IMR-90 (cell line): Measurements from ENCODE around the gene CARS2. TPM values are rescaled to one million over a fixed set of nuclear protein-coding genes. Genes with fewer than 3 reads are reported as not detected.

Experiments used
- ATAC-seq: fragments of 200-7000 bp; cut with Tn5 transposase; 2 replicates; pipeline ENCODE4 v1.9.1; 2020; ENCODE audit warnings: low read depth, mild to moderate bottlenecking, moderate library complexity
- BruUV-seq: library from RNA; stranded (reverse); fragments of 400-500 nt; replicated peaks from 2 replicates; lab custom pipeline; 2021; lab: Mats Ljungman, UMichigan
- CTCF ChIA-PET: fragments of 300-600 bp; formaldehyde crosslinking; extraction: SDS; loops from one replicate; lab custom pipeline; 2021; ENCODE audit warnings: antibody characterized with exemption; lab: Yijun Ruan, JAX
- POLR2A ChIA-PET: fragments of 300-600 bp; sonication (Branson Sonifier 250); formaldehyde crosslinking; loops from one replicate; lab custom pipeline; 2022; ENCODE audit warnings: antibody characterized with exemption; ENCODE audit not compliant: unreplicated experiment; lab: Charles Lee
- DNase-seq: peaks from one replicate; pipeline ENCODE4 v3.0.0; 2013
- H2AFZ ChIP-seq: replicated peaks from 2 replicates; pipeline ENCODE3; 2013; ENCODE audit warnings: low read length, mild to moderate bottlenecking; ENCODE audit not compliant: poor library complexity
- H2AK5ac ChIP-seq: 2 replicates; pipeline ENCODE4 v1.6.1; 2013; ENCODE audit warnings: low read depth, low read length, inconsistent platforms
- H2AK9ac ChIP-seq: replicated peaks from 2 replicates; pipeline ENCODE3; 2013; ENCODE audit warnings: mild to moderate bottlenecking, low read depth, low read length, moderate library complexity; ENCODE audit not compliant: poor library complexity
- H2BK120ac ChIP-seq: 2 replicates; pipeline ENCODE4 v1.6.1; 2013; ENCODE audit warnings: low read depth, low read length, inconsistent platforms
- H2BK15ac ChIP-seq: 3 replicates; pipeline ENCODE4 v1.6.1; 2013; ENCODE audit warnings: low read depth, low read length, inconsistent platforms
- H2BK20ac ChIP-seq: 2 replicates; pipeline ENCODE4 v1.6.1; 2013; ENCODE audit warnings: low read depth, mild to moderate bottlenecking, inconsistent platforms, low read length, moderate library complexity
- H2BK5ac ChIP-seq: 2 replicates; pipeline ENCODE4 v1.6.1; 2013; ENCODE audit warnings: mild to moderate bottlenecking, low read depth, low read length, inconsistent platforms; ENCODE audit not compliant: poor library complexity, severe bottlenecking
- H3K14ac ChIP-seq: replicated peaks from 2 replicates; pipeline ENCODE4 v1.6.1; 2013; ENCODE audit warnings: low read depth, low read length, inconsistent platforms
- H3K18ac ChIP-seq: 2 replicates; pipeline ENCODE4 v1.6.1; 2013; ENCODE audit warnings: low read depth, low read length, control low read depth
- H3K23ac ChIP-seq: 2 replicates; pipeline ENCODE4 v1.6.1; 2013; ENCODE audit warnings: low read depth, low read length, inconsistent platforms
- H3K27ac ChIP-seq: 2 replicates; pipeline ENCODE4 v1.5.1; 2013; ENCODE audit warnings: mild to moderate bottlenecking, control low read depth, low read length; ENCODE audit not compliant: insufficient read depth
- H3K27me3 ChIP-seq: 2 replicates; pipeline ENCODE4 v1.6.1; 2013; ENCODE audit warnings: low read length; ENCODE audit not compliant: control insufficient read depth, insufficient read depth
- H3K36me3 ChIP-seq: 2 replicates; pipeline ENCODE4 v1.6.1; 2013; ENCODE audit warnings: low read length, mixed read lengths; ENCODE audit not compliant: control insufficient read depth, insufficient read depth
- H3K4ac ChIP-seq: 2 replicates; pipeline ENCODE4 v1.6.1; 2013; ENCODE audit warnings: low read depth, low read length, inconsistent platforms
- H3K4me1 ChIP-seq: 2 replicates; pipeline ENCODE4 v1.6.1; 2013; ENCODE audit warnings: low read length, mixed read lengths; ENCODE audit not compliant: control insufficient read depth, insufficient read depth
- H3K4me2 ChIP-seq: 2 replicates; pipeline ENCODE4 v1.6.1; 2013; ENCODE audit warnings: low read depth, mild to moderate bottlenecking, control low read depth, low read length, moderate library complexity
- H3K4me3 ChIP-seq: 2 replicates; pipeline ENCODE4 v1.5.1; 2013; ENCODE audit warnings: low read depth, mild to moderate bottlenecking, control low read depth, low read length, moderate library complexity; ENCODE audit not compliant: insufficient read depth
- H3K56ac ChIP-seq: 2 replicates; pipeline ENCODE4 v1.6.1; 2013; ENCODE audit warnings: low read length, inconsistent platforms; ENCODE audit not compliant: insufficient read depth; ENCODE audit errors: extremely low read depth
- H3K79me1 ChIP-seq, 2 experiments: 2 replicates each; pipeline ENCODE4 v1.6.1; 2013; ENCODE audit warnings: low read length in 2 of 2, inconsistent platforms in 1 of 2, low read depth in 1 of 2
- H3K9ac ChIP-seq: 2 replicates; pipeline ENCODE4 v1.6.1; 2013; ENCODE audit warnings: low read depth, low read length, control low read depth
- H3K9me1 ChIP-seq: 2 replicates; pipeline ENCODE4 v1.6.1; 2013; ENCODE audit warnings: low read length, inconsistent platforms; ENCODE audit not compliant: insufficient read depth
- H3K9me3 ChIP-seq: 2 replicates; pipeline ENCODE4 v1.6.1; 2013; ENCODE audit warnings: low read length; ENCODE audit not compliant: control insufficient read depth, insufficient read depth
- H4K20me1 ChIP-seq: 2 replicates; pipeline ENCODE4 v1.6.1; 2013; ENCODE audit warnings: low read length, inconsistent platforms; ENCODE audit not compliant: insufficient read depth
- H4K5ac ChIP-seq: 2 replicates; pipeline ENCODE4 v1.6.1; 2013; ENCODE audit warnings: mild to moderate bottlenecking, low read depth, low read length, control low read depth
- H4K8ac ChIP-seq, 2 experiments: 2 replicates each; pipeline ENCODE4 v1.6.1; 2013; ENCODE audit warnings: low read depth in 2 of 2, low read length in 2 of 2, control low read depth in 1 of 2, inconsistent platforms in 1 of 2
- H4K91ac ChIP-seq: 2 replicates; pipeline ENCODE4 v1.6.1; 2013; ENCODE audit warnings: low read depth, low read length, inconsistent platforms; ENCODE audit not compliant: insufficient read depth
- CEBPB ChIP-seq: IDR thresholded peaks from 2 replicates; pipeline ENCODE4 v1.6.1; 2012; ENCODE audit warnings: low read depth, low read length, improper control_type of control experiment
- FOS ChIP-seq: fragments of 150-350 bp; IDR thresholded peaks from 2 replicates; pipeline ENCODE4 v1.6.1; 2016; ENCODE audit warnings: low read depth, low read length
- MAFK ChIP-seq: IDR thresholded peaks from 2 replicates; pipeline ENCODE4 v1.6.1; 2012; ENCODE audit warnings: low read depth, low read length, improper control_type of control experiment
- RAD21 ChIP-seq: IDR thresholded peaks from 2 replicates; pipeline ENCODE4 v1.6.1; 2012; ENCODE audit warnings: low read length, improper control_type of control experiment
- RCOR1 ChIP-seq: IDR thresholded peaks from 2 replicates; pipeline ENCODE4 v1.6.1; 2012; ENCODE audit warnings: mild to moderate bottlenecking, low read length, improper control_type of control experiment; ENCODE audit not compliant: insufficient replicate concordance
- RFX5 ChIP-seq: IDR thresholded peaks from 2 replicates; pipeline ENCODE4 v1.8.0; 2012; ENCODE audit warnings: low read depth, mild to moderate bottlenecking, low read length, moderate library complexity
- SMC3 ChIP-seq: fragments of 150-350 bp; IDR thresholded peaks from 2 replicates; pipeline ENCODE4 v1.6.1; 2016; ENCODE audit warnings: low read depth, mild to moderate bottlenecking, antibody characterized with exemption, low read length, moderate library complexity
- USF2 ChIP-seq: fragments of 150-350 bp; IDR thresholded peaks from 2 replicates; pipeline ENCODE4 v1.6.1; 2017; ENCODE audit warnings: mild to moderate bottlenecking, antibody characterized with exemption, low read length, low read depth
- WGBS, 2 experiments: methylation state at CpG; one replicate each; pipeline versions ENCODE4 v1.1.5 to v1.1.7; 2013; ENCODE audit warnings: missing lambda C conversion rate in 2 of 2; ENCODE audit not compliant: insufficient read length in 1 of 2; ENCODE audit errors: extremely low coverage in 2 of 2; 5-methylcytosine and 5-hydroxymethylcytosine counted together
- dilution Hi-C: fragments of 300-500 bp; cut with HindIII; formaldehyde crosslinking; loops from one replicate; pipeline ENCODE4 v1.14.3; 2018; ENCODE audit warnings: low sequenced_read_pairs; ENCODE audit not compliant: unreplicated experiment
- in situ Hi-C: fragments of 300-500 bp; cut with MboI; formaldehyde crosslinking; loops from 3 replicates; pipeline ENCODE4 v1.14.3; 2019; ENCODE audit warnings: low sequenced_read_pairs, inconsistent platforms, mixed read lengths
- intact Hi-C: fragments of 100-400 bp; cut with micrococcal nuclease; formaldehyde crosslinking; loops from 2 replicates; pipeline ENCODE4 v1.10.0; 2022
- polyA plus RNA-seq, 3 experiments: library from polyadenylated mRNA; depleted of rRNA; stranded (reverse); fragments of >200 nt; gene quantifications; 2 replicates each; pipeline ENCODE4 v1.2.3, GENCODE V29; 2012; ENCODE audit warnings: low replicate concordance in 1 of 3
- total RNA-seq: library from RNA; depleted of rRNA; stranded (reverse); fragments of >200 nt; gene quantifications from 2 replicates; pipeline ENCODE4 v1.2.3, GENCODE V29; 2012
- TF ChIP-seq, protein P1 (sequence below): conservative IDR thresholded peaks from 2 replicates; pipeline ENCODE4 v1.5.1; 2012; ENCODE audit warnings: mild to moderate bottlenecking, low read depth, low read length, improper control_type of control experiment

CARS2 gene
- total and polyA plus RNA-seq, 2 of the 4 experiments (the other 2 are of a cell fraction) = 76.2 to 76.4 TPM

GRCh38 chr13:110636701-110637201 is 69.2 kb downstream of the CARS2 start:
- CTCF ChIA-PET = interaction anchor here (0.7 kb wide), 1 partner anchor 183 kb away, joined by 3 read pairs; no protein-coding TSS in a partner anchor
- no peak overlapping the region for H3K4me3 ChIP-seq
- H4K8ac ChIP-seq = no peak overlapping the region
- no peak overlapping the region for H4K5ac ChIP-seq
- H3K56ac ChIP-seq = no peak overlapping the region
- intact Hi-C loops (no loop called here), in situ Hi-C loops (no loop called here), dilution Hi-C loops (no loop called here)
- no peak overlapping the region for H3K9ac ChIP-seq
- ATAC-seq (no peak), DNase-seq (no peak)
- no peak overlapping the region for H2AFZ ChIP-seq
- H3K79me1 ChIP-seq = peaks cover 15 to 50% of the 10 kb centered on the region in 2 experiments
- H2BK5ac ChIP-seq = no peak overlapping the region
- H3K9me3 ChIP-seq = no peaks in the 10 kb centered on the region
- H4K91ac ChIP-seq = no peak overlapping the region
- H3K4me1 ChIP-seq = peaks cover 5% of the 10 kb centered on the region; the same call in 1 of the 2 replicates
- H4K20me1 ChIP-seq = peaks cover 46% of the 10 kb centered on the region
- H3K4ac ChIP-seq = no peak overlapping the region
- H3K23ac ChIP-seq = no peak overlapping the region
- H3K36me3 ChIP-seq = peaks cover 68% of the 10 kb centered on the region
- no peak overlapping the region for H3K4me2 ChIP-seq
- H3K27ac ChIP-seq = no peak overlapping the region
- 92% methylated on average over 2 of the region's 14 CpGs; no CpG with 5 or more reads in 1 of the 2 experiments for whole genome bisulfite sequencing, 2 experiments
- TF ChIP-seq, protein P1, sequence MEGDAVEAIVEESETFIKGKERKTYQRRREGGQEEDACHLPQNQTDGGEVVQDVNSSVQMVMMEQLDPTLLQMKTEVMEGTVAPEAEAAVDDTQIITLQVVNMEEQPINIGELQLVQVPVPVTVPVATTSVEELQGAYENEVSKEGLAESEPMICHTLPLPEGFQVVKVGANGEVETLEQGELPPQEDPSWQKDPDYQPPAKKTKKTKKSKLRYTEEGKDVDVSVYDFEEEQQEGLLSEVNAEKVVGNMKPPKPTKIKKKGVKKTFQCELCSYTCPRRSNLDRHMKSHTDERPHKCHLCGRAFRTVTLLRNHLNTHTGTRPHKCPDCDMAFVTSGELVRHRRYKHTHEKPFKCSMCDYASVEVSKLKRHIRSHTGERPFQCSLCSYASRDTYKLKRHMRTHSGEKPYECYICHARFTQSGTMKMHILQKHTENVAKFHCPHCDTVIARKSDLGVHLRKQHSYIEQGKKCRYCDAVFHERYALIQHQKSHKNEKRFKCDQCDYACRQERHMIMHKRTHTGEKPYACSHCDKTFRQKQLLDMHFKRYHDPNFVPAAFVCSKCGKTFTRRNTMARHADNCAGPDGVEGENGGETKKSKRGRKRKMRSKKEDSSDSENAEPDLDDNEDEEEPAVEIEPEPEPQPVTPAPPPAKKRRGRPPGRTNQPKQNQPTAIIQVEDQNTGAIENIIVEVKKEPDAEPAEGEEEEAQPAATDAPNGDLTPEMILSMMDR = no peak
- TF ChIP-seq USF2 (no peak), FOS (no peak), SMC3 (no peak), RFX5 (no peak), RAD21 (no peak), CEBPB (no peak), MAFK (no peak), RCOR1 (no peak)
- POLR2A ChIA-PET = no interaction called here
- H3K18ac ChIP-seq = no peak overlapping the region
- no peak overlapping the region for H2BK15ac ChIP-seq
- no peak overlapping the region for H2AK5ac ChIP-seq
- H2AK9ac ChIP-seq = no peak overlapping the region
- no TSS peak for BruUV-seq
- H3K27me3 ChIP-seq = no peaks in the 10 kb centered on the region
- H3K14ac ChIP-seq = no peak overlapping the region
- no peak overlapping the region for H2BK120ac ChIP-seq
- H3K9me1 ChIP-seq = peaks cover 24% of the 10 kb centered on the region
- no peak overlapping the region for H2BK20ac ChIP-seq
